ENCODE data around the gene FXYD1. TPM values are rescaled to one million over a fixed set of nuclear protein-coding genes. Genes with fewer than 3 reads are reported as not detected.

The FXYD1 gene
- total RNA-seq, 1 experiment from 2014 or later: 13.3 TPM

DNA sequence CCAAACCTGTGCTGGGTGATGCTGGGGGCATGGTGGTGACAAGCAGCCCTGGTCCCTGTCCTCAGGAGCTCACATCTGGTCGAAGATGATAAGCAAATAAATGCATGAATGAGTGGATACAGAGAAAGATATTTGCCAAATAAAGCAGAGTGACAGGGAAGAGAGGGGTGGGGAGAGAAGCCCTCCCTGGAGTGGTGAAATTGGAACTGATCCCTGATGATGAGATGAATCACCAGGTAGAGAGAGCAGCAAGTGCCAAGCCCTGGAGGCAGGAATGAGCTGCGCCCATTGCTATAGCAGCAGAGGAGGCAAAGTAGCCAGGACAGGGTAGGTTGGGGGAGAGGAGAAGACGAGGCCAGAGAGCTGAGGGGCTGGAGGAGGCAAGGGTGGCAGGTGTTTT lies 29.6 kb downstream of the FXYD1 start (continued):
- TF ChIP-seq, protein P1, sequence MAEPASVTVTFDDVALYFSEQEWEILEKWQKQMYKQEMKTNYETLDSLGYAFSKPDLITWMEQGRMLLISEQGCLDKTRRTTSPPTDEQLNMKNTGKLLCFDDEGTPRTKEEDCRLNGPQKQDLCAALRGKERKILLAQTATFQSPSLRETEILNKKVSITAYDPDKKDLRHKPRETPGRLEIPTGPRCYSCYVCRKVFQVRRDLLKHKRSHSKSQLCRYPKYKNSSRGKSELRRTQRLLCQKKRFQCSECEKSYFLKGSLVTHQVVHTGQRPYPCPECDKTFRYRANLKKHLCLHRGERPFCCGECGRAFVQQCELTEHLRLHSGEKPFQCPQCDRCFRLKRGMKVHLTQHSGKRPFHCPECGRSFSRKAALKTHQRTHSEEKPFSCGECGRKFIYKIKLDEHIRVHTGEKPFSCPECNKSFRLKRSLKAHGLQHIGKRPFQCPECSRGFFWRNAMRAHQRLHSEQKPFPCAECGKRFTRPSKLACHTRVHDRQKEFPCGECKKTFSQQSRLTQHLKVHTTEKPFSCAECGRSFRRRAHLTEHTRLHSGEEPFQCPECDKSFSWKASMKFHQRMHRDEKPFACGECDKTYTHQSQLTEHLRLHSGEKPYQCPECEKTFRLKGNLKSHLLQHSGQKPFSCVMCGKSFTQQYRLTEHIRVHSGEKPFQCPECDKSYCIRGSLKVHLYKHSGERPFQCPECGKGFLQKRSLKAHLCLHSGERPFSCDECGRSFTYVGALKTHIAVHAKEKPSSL (CRISPR knock-in tag; conservative IDR thresholded peaks at IDR 0.05): no peak
- TF ChIP-seq TEAD4 (CRISPR knock-in tag; IDR thresholded peaks at IDR 0.05) (no peak), HMGA2 (CRISPR knock-in tag; IDR thresholded peaks at IDR 0.05) (no peak), PRRX2 (CRISPR knock-in tag; IDR thresholded peaks at IDR 0.05) (no peak), IRF2 (CRISPR knock-in tag; IDR thresholded peaks at IDR 0.05; ENCODE audit: borderline replicate concordance, low read depth) (no peak), ETV6 (CRISPR knock-in tag; IDR thresholded peaks at IDR 0.05) (no peak), ZNF396 (CRISPR knock-in tag; IDR thresholded peaks at IDR 0.05; ENCODE audit: borderline replicate concordance) (no peak)

DNA sequence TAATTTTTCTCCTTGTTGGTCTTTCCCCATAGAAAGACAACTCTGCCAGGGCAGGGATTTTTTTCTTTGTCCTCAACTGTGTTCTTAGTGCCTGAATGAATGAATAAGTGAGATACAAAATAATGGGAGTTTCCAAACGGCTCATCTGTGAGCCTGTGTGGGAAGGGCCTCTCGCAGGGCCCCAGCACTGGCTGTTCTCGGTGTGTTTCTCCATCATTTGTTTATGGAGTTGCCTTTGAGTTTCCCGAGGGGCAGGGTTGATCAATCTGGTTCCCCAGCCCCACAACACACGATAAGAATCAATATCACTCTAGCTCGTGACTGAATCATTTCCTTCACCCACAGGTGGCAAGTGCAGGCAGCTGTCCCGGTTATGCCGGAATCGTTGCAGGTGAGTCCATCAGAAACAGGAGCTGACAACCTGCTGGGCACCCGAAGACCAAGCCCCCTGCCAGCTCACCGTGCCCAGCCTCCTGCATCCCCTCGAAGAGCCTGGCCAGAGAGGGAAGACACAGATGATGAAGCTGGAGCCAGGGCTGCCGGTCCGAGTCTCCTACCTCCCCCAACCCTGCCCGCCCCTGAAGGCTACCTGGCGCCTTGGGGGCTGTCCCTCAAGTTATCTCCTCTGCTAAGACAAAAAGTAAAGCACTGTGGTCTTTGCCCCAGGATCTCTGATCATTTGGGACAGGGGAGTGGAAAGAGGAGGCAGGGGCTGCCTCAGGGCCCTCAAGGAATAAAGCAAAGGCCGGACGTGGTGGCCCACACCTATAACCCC lies 30.8 kb downstream of the FXYD1 start:
- peaks cover 21% of the 10 kb centered on the region for H3K9me3 Mint-ChIP-seq
- H3K4me1 Mint-ChIP-seq: no peaks in the 10 kb centered on the region
- CTCF ChIA-PET: interaction anchor here (0.5 kb wide), 1 partner anchor 59 kb away, joined by 3 read pairs; the partner anchor contains the start of gene FAM187B
- DNase-seq (ENCODE audit: low spot score) (no peak), ATAC-seq (no peak)
- POLR2A ChIA-PET: no interaction called here
- H3K27me3 Mint-ChIP-seq (ENCODE audit: low read depth): no peaks in the 10 kb centered on the region
- peaks cover 35% of the 10 kb centered on the region for H3K36me3 Mint-ChIP-seq
- no peak overlapping the region for H3K4me3 Mint-ChIP-seq
- H3K27ac Mint-ChIP-seq: peak overlapping the region; percentile 28; the same call in 1 of the 2 replicates
- TF ChIP-seq ZNF396 (CRISPR knock-in tag; IDR thresholded peaks at IDR 0.05; ENCODE audit: borderline replicate concordance): no peak
- no peak for TF ChIP-seq TEAD4 (CRISPR knock-in tag; IDR thresholded peaks at IDR 0.05)
- no peak for TF ChIP-seq IRF2 (CRISPR knock-in tag; IDR thresholded peaks at IDR 0.05; ENCODE audit: borderline replicate concordance, low read depth)
- no peak for TF ChIP-seq ZNF121 (CRISPR knock-in tag; IDR thresholded peaks at IDR 0.05)
- TF ChIP-seq, protein P2, sequence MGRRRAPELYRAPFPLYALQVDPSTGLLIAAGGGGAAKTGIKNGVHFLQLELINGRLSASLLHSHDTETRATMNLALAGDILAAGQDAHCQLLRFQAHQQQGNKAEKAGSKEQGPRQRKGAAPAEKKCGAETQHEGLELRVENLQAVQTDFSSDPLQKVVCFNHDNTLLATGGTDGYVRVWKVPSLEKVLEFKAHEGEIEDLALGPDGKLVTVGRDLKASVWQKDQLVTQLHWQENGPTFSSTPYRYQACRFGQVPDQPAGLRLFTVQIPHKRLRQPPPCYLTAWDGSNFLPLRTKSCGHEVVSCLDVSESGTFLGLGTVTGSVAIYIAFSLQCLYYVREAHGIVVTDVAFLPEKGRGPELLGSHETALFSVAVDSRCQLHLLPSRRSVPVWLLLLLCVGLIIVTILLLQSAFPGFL (CRISPR knock-in tag; IDR thresholded peaks at IDR 0.05; ENCODE audit: borderline replicate concordance): no peak
- TF ChIP-seq, protein P3, sequence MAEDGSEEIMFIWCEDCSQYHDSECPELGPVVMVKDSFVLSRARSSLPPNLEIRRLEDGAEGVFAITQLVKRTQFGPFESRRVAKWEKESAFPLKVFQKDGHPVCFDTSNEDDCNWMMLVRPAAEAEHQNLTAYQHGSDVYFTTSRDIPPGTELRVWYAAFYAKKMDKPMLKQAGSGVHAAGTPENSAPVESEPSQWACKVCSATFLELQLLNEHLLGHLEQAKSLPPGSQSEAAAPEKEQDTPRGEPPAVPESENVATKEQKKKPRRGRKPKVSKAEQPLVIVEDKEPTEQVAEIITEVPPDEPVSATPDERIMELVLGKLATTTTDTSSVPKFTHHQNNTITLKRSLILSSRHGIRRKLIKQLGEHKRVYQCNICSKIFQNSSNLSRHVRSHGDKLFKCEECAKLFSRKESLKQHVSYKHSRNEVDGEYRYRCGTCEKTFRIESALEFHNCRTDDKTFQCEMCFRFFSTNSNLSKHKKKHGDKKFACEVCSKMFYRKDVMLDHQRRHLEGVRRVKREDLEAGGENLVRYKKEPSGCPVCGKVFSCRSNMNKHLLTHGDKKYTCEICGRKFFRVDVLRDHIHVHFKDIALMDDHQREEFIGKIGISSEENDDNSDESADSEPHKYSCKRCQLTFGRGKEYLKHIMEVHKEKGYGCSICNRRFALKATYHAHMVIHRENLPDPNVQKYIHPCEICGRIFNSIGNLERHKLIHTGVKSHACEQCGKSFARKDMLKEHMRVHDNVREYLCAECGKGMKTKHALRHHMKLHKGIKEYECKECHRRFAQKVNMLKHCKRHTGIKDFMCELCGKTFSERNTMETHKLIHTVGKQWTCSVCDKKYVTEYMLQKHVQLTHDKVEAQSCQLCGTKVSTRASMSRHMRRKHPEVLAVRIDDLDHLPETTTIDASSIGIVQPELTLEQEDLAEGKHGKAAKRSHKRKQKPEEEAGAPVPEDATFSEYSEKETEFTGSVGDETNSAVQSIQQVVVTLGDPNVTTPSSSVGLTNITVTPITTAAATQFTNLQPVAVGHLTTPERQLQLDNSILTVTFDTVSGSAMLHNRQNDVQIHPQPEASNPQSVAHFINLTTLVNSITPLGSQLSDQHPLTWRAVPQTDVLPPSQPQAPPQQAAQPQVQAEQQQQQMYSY (CRISPR knock-in tag; IDR thresholded peaks at IDR 0.05): no peak
- no peak for TF ChIP-seq SOX15 (CRISPR knock-in tag; IDR thresholded peaks at IDR 0.05)
- TF ChIP-seq JUN (CRISPR knock-in tag; IDR thresholded peaks at IDR 0.05): no peak
- TF ChIP-seq FOXK1 (CRISPR knock-in tag; IDR thresholded peaks at IDR 0.05): no peak
- no peak for TF ChIP-seq NFATC4 (CRISPR knock-in tag; IDR thresholded peaks at IDR 0.05)
- no peak for TF ChIP-seq ZNF219 (CRISPR knock-in tag; IDR thresholded peaks at IDR 0.05; ENCODE audit: borderline replicate concordance)
- TF ChIP-seq, protein P4, sequence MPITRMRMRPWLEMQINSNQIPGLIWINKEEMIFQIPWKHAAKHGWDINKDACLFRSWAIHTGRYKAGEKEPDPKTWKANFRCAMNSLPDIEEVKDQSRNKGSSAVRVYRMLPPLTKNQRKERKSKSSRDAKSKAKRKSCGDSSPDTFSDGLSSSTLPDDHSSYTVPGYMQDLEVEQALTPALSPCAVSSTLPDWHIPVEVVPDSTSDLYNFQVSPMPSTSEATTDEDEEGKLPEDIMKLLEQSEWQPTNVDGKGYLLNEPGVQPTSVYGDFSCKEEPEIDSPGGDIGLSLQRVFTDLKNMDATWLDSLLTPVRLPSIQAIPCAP (CRISPR knock-in tag; IDR thresholded peaks at IDR 0.05): no peak
- no peak for TF ChIP-seq ZBTB21 (CRISPR knock-in tag; IDR thresholded peaks at IDR 0.05; ENCODE audit: borderline replicate concordance)
- no peak for TF ChIP-seq SMAD4 (CRISPR knock-in tag; IDR thresholded peaks at IDR 0.05)
- TF ChIP-seq, protein P5, sequence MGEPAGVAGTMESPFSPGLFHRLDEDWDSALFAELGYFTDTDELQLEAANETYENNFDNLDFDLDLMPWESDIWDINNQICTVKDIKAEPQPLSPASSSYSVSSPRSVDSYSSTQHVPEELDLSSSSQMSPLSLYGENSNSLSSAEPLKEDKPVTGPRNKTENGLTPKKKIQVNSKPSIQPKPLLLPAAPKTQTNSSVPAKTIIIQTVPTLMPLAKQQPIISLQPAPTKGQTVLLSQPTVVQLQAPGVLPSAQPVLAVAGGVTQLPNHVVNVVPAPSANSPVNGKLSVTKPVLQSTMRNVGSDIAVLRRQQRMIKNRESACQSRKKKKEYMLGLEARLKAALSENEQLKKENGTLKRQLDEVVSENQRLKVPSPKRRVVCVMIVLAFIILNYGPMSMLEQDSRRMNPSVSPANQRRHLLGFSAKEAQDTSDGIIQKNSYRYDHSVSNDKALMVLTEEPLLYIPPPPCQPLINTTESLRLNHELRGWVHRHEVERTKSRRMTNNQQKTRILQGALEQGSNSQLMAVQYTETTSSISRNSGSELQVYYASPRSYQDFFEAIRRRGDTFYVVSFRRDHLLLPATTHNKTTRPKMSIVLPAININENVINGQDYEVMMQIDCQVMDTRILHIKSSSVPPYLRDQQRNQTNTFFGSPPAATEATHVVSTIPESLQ (CRISPR knock-in tag; IDR thresholded peaks at IDR 0.05): no peak
- TF ChIP-seq, protein P6, sequence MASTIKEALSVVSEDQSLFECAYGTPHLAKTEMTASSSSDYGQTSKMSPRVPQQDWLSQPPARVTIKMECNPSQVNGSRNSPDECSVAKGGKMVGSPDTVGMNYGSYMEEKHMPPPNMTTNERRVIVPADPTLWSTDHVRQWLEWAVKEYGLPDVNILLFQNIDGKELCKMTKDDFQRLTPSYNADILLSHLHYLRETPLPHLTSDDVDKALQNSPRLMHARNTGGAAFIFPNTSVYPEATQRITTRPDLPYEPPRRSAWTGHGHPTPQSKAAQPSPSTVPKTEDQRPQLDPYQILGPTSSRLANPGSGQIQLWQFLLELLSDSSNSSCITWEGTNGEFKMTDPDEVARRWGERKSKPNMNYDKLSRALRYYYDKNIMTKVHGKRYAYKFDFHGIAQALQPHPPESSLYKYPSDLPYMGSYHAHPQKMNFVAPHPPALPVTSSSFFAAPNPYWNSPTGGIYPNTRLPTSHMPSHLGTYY (CRISPR knock-in tag; IDR thresholded peaks at IDR 0.05): no peak
- no peak for TF ChIP-seq ZNF232 (CRISPR knock-in tag; IDR thresholded peaks at IDR 0.05)

All from WTC11 (cell line).